Measurements from ENCODE around the gene HACD1.

HACD1 gene, protein sequence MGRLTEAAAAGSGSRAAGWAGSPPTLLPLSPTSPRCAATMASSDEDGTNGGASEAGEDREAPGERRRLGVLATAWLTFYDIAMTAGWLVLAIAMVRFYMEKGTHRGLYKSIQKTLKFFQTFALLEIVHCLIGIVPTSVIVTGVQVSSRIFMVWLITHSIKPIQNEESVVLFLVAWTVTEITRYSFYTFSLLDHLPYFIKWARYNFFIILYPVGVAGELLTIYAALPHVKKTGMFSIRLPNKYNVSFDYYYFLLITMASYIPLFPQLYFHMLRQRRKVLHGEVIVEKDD

DNA sequence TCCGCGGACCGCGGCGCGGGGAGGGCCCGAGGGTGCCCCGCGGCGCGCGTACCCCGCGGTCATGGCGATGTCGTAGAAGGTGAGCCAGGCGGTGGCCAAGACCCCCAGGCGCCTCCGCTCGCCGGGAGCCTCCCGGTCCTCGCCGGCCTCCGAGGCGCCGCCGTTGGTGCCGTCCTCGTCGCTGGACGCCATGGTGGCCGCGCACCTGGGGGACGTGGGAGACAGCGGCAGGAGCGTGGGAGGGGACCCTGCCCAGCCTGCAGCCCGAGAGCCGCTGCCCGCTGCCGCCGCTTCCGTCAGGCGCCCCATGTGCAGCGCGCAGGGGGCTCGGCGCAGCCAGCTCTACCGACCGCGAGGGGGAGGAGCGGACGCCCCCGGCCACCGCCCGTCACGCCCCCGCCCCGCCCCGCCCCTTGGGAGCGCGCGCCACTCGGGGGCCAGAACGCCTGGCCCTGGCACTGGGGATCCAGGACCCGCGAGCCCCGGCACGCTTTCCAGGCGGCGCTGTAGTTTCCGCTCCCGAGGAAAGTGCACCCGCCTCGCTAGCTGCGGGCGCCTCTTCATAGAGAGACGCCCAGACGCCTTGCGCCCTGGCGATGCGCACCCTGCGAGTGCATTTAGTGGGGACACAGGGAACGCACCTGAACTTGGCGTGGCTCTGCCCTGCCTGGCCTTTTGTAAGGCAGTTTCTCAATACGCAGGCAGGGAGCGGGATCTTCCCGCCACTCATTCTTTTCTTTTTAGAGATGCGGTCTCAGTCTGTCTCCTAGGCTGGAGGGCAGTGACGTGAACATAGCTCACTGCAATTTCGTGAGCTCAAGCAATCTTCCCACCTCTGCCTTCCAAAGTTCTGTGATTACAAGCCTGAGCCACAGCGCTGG is at the start of gene HACD1:
TSS of gene HACD1 (minus strand) at position 344 of the 881 bp plus-strand sequence. CDS start at position 309, 35 bp downstream.
- DNase-seq (ENCODE audit: low read depth in 2 of 2, low spot score in 1 of 2): no peak

DNA sequence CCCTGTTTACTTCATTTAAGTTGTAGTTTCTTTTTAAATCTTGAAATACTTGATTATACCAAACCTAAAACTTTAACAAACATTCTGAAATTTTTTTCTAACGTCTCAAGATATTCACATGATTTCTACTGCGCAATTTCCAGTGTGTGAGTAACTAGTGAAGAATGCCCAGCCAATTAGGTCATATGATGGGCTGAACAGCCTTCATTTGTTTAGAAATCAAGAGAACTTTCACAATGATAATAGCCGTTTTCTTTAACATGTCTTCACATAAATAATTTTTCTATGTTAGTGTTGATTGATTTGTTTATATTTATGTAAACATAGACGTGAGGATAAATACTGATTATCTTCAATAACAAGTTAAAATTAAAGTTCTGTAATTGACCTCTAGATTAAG is 48.6 kb upstream of the HACD1 start:
- no peak for DNase-seq (ENCODE audit: low read depth in 2 of 2, low spot score in 1 of 2)

DNA sequence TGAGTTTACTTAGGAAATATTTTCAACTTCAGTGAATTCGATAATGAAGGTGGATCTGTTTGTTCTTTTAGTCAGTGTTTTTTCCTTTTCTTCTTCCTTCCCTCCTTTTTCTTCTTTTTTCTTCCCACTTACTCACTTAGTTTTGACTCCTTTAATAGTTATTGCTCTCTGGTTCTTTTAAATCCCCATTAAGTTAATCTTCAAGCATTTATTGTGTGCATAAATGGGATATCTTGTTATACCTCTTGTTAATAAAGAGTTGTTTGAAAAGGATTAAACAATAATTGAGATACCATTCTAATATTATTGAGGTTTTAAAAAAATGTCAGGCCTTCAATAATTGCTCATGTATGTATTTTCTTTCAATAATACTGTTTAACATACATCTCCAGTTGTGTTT is 46.3 kb upstream of the HACD1 start:
- DNase-seq (ENCODE audit: low read depth in 2 of 2, low spot score in 1 of 2): no peak

DNA sequence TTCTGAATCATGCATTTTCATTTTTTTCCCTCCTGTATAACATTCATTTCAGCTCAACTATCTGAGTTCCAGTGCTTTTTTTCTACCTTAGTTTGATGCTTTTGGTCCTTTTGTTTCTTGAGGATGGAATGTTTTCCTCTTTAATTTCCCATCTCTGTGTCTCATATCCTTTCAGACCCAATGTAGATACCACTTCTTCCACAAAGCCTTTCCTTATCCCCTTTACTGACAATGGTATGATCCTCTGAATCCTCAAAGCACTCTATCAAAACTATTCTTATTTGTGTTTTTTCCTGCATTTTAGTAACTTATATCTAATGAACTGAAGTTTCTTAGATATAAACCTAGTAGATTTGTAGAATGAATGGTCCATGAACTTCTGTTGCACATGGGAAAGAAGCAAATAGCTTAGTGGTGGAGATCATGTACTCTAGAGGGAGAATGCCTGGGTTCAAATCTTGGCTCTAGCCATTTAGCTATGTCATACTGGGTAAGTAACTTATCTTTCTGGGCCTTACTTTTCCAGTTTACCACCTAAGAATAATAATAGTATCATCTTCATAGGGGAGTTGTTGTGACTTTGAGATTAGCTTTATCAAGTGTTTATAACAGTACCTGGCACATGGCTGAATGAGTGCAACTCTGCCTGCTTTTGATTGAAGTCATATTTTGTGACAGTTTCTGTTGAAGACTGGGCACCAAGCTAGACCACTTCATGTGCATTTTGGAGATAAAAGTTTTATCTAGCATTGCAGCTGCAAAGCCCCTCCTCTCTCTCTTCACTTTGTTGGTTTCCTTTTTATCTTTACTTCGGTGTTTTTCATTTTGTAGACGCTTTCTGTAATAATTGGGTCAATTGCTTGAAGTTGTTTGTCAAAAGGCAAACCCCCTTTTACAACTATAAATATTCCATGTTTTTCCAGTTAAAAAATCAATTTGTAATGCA is 45.3 kb upstream of the HACD1 start:
- no peak for DNase-seq (ENCODE audit: low read depth in 2 of 2, low spot score in 1 of 2)

DNA sequence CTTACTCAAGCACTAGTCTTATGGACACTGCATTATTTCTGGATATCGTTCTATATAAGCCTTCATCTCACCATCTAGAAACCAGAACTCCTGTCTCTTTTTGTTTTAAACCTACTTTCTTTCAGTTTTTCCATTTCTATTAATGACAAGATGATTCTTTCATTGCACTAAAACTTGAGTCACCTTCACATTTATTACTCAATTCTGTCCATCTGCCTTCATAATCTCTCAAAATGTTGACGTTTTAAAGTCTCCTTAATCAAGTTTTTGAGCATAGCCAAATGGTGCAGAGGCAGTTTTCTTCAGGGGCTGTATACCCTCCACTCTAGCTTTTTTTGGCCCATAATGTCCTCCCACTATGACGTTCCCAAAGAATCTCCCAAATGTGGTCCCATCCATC is 44.3 kb upstream of the HACD1 start:
- no peak for DNase-seq (ENCODE audit: low read depth in 2 of 2, low spot score in 1 of 2)

DNA sequence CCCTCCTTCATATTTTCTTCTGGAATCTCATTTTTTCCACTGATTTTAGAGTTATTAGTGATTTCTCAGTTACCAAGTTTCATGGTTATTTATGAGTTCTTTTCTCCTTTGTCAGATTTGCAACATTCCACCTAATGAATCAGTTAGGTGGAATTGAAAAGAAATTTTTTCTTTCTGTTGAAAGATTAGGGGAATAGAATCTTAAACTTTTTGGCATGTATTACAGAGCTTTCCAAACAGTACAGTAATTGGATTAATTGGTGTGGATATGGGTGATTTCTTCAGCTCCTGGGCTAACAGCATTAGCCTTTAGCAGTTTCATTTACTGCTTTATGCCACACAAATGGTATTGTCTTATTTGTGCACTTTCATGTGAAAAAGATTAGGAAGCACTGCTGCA is 43.7 kb upstream of the HACD1 start:
- no peak for DNase-seq (ENCODE audit: low read depth in 2 of 2, low spot score in 1 of 2)

DNA sequence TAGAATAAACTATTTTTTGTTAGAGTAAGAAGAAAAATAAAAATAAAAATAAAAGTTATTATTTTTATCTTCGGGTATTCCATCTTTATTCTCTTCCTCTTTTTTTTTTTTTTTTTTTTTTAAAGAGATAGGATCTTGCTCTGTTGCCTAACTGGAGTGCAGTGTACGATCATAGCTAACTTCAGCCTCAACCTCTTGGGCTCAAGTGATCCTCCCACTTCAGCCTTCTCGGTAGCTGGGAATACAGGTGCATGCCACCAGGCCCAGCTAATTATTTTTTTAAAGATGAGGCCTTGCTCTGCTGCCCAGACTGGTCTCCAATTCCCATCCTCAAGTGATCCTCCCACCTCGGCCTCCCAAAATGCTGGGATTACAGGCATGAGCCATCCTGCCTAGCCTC is 42.2 kb upstream of the HACD1 start:
- no peak for DNase-seq (ENCODE audit: low read depth in 2 of 2, low spot score in 1 of 2)

DNA sequence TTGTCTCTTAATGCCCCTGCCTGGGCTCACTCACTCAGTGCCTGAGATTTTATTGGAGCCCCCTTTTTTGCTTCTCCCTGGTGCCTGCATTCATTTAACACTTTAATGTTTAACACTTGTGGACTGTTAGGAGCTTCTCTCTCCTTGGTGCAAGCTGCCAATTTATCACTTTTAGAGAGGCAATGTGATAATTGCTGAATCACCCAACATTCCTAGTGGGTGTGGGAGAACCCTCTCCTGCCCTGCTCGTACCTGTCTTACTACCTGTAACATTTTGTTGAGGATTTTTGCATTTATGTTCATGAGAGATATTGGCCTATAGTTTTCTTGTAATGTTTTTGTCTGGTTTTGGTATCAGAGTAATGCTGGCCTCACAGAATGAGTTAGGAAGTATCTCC is 39.9 kb upstream of the HACD1 start:
- no peak for DNase-seq (ENCODE audit: low read depth in 2 of 2, low spot score in 1 of 2)

DNA sequence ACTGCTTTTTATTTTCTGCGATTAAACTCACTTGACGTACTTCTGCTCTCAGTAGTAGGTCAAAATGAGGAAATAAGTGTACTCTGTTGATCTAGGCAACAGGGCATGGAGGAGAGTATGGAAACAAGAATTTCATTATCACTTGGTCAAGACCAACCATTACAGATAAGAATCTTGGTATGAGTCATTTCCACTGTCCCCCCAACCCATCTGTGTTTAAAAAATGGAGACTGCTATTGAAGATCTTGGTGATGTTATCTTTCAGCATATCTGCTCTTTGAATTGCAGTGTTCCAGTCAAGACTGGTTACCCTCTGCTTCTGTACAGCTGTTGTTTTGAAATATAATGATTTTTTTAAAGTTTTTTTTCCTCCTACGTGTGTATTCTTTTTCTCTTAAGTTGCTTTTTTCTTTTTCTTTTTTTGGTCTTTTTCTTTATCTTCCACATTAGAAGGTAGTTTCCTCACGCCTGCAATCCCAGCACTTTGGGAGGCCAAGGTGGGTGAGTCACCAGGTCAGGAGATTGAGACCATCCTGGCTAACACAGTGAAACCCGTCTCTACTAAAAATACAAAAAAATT is 38.5 kb upstream of the HACD1 start:
- no peak for DNase-seq (ENCODE audit: low read depth in 2 of 2, low spot score in 1 of 2)

DNA sequence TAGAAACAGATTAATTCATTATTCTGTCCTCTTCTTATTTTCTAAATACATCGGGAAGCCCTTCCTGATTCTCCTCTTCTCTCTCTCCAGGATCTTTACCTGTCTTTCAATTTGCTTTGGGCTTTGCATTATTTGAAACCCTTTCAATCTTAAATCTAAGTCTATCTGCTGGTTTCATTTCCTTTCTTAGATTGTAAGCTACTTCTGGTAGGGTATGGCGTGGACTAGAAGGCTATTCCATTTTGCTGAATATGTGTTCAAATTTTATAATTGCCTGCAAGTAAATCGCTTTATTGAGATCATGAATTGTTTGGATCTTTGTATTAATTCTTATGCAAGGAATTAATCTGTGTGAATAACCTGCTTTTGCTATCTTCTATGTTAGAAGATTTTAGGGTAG is 37.8 kb upstream of the HACD1 start:
- DNase-seq (ENCODE audit: low read depth in 2 of 2, low spot score in 1 of 2): no peak

DNA sequence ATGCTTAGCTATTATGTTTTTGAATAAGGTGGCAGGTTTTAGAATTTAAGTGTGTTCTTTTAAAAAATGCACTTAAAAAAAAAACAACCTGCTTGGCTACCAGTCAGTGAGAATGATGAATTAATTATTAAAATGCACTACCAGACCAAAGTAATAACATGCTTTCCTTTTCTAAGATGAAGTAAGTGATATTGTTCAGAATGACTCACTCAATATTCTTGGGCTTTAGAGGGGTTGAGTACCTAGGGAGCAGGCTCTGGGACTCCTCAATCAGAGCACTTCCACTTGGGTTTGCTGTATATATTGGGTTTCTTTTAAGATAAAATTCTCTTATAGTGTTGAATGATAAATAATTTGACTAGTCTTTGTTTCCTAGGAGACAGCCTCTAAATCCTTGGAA is 35.4 kb upstream of the HACD1 start:
- DNase-seq (ENCODE audit: low read depth in 2 of 2, low spot score in 1 of 2): no peak

DNA sequence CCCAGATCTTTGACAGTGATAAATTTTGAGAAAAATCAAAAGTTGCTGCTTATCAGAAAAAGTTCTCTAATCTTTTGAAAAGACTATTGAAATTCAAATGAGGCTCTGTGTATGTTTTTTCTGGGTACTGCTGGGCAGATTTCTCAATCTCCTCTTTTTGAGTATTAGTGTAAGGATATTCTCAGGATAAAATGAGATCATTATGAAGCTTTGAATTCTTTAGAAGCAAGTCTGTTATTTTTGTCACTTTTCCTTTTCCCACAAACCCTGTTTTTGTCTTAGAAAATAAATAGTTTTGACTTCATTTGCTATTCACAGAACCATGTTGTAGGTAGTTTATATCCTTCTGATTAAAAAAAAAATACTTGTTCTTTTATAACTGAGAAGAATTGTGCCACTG is 34.7 kb upstream of the HACD1 start:
- no peak for DNase-seq (ENCODE audit: low read depth in 2 of 2, low spot score in 1 of 2)

DNA sequence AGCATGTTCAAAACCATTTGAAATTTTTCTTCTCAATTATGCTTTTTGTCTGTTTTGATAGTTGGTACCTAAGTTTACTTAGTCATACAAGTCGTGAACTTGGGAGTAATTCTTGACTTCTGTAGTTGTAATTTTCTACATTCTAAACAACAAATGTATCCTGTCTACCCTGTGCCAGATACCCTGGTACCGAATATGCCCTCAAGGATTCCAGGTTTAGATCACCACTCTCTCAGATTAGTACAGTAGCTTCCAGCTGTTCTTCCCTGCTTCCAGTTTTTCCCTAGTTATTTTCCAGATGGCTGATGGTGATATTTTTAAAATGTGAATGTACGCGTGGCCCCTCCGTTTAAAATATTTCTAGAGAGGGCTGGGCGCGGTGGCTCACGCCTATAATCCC is 33.2 kb upstream of the HACD1 start:
- no peak for DNase-seq (ENCODE audit: low read depth in 2 of 2, low spot score in 1 of 2)

DNA sequence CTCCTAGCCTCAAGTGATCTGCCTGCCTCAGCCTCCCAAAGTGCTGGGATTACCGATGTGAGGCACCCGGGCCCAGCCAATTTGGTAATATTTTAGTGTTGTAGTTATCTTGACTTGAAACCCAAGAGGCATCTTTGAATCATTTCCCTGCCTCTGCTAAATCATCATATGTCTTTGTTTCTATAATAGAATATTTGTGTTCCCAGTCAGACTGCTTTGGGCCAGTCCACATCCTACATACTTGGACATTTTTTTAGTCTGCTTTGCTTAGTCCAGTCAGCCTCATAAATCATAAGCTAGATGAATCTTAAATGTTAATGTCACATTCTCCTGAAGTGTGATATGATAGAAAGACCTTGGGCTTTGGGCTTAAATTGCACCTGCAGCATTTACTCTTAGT is 32.7 kb upstream of the HACD1 start:
- no peak for DNase-seq (ENCODE audit: low read depth in 2 of 2, low spot score in 1 of 2)

DNA sequence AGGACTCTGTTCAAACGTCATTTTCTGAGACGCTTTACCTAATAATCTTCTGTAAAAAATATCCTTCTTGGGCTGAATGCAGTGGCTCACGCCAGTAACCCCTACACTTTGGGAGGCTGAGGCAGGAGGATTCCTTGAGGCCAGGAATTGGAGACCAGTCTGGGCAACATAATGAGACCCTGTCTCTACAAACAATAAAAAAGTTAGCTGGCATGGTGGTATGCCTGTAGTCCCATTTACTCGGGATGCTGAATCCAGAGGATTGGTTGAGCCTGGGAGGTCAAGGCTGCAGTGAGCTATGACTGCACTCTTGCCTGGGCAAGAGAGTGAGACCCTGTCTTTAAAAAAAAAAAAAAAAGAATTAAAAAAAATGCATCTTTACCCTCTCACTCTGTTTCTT is 31.9 kb upstream of the HACD1 start:
- DNase-seq (ENCODE audit: low read depth in 2 of 2, low spot score in 1 of 2): no peak

DNA sequence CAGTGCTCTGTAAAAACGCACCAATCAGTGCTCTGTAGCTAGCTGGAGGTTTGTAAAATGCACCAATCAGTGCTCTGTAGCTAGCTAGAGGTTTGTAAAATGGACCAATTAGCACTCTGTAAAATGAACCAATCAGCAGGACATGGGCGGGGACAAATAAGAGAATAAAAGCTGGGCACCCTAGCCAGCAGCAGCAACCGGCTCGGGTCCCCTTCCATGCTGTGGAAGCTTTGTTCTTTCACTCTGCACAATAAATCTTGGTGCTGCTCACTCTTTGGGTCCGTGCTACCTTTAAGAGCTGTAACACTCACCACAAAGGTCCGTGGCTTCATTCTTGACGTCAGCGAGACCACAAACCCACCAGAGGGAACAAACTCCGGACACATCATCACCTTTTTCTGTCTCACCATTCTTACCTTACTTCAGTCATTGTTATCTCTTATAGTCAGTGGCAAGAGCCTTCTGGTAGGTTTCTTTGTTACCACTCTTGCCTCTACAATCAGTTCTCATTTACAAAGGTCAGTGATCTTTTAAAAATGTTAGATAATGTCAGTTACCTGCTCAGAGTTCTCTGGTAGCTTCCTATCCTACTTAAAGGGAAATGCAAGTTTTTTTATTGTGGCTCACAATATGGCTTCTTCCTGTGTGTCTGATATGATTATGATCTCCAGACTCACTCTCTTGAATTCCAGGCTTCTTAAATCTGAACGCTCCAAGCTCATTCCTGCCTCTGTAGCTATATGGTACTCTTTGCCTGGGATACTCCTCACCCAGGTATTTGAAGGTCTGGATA is 31.3 kb upstream of the HACD1 start:
- peak; percentile 17 to 37 for DNase-seq (ENCODE audit: low read depth in 2 of 2, low spot score in 1 of 2)

DNA sequence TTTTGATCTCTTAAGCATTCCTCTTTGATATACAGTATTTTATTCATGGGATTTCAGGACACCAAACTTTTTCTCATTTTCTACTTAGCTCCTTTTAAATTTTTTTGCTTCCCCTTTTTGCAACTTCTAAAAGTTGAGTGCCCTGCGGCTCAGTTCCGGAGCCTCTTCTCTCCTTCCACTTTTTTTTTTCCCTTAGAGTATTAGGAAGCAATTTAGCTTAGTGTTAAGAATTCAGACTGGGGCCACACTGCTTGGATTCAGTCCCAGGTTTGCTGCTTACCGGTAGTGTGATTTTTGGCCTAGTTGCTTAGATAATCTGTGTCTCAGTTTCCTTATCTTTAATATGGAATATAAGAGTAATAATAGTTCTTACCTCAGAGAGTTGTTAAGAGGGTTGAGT is 30.2 kb upstream of the HACD1 start:
- no peak for DNase-seq (ENCODE audit: low read depth in 2 of 2, low spot score in 1 of 2)

DNA sequence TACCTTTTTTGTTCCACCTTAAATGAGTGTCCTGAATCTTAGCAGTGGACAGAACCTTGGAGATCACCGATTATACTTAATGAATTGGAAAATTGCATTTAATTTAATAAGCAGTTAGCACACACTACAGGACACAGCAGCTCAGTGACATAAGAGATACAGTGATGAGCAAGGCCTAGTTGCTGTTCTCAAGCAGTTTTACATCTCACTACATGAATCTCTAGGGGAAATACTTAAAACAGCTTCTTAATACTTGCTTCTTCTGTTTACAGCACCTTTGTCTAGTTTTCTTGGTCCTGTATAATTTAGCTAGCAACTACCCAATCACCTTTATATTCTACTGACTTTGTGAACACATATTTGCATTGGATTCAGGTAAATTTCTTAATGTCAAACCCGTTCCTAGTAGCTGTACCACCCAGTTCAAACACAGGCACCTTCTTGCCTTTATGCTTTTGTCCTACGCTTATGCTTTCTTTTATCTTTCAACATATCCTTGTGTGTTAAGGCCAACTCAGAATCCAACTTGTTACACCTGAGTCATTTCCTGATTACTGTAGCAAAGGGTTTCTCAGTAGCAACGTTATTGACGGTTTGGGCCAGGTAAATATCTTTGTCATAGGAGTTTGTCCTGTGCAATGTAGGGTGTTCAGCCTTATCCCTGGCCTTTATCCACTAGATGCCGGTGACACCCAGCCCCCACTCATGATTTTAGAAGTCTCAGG is 28.6 kb upstream of the HACD1 start:
- no peak for DNase-seq (ENCODE audit: low read depth in 2 of 2, low spot score in 1 of 2)

DNA sequence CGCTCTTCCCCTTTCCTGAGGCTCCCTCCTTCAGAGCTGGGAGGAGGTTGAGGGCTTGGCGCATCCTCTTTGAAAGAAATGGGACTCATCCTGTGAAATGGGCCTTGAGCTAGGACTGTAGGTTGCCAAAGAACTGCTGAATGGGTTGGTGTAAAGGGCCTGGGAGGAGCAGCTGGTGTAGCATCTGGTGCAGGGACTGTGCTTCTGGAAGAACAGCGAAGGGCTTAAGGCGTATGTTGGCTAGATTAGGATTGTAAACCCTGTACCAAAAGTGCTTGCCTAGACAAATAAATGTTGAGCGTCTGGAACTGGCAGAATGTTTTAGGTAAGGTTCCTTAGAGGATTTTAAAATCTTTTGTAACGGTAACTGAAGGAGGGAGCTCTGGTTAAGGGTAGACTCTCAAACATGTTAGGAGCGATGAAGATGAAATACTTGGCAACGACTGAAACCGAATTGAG is 27.3 kb upstream of the HACD1 start:
- DNase-seq (ENCODE audit: low read depth in 2 of 2, low spot score in 1 of 2): no peak
